PC-3 (cell line): ENCODE data around the gene CCNB2.

Experiments used
- EZH2 ChIP-seq: fragments of 300-600 bp; sonication (generic); IDR thresholded peaks from one replicate; pipeline ENCODE4 v1.6.1; 2017; ENCODE audit warnings: antibody characterized with exemption, mild to moderate bottlenecking, low read length; ENCODE audit not compliant: unreplicated experiment
- EZH2phosphoT487 ChIP-seq: fragments of 300-600 bp; sonication (generic); IDR thresholded peaks from 2 replicates; pipeline ENCODE4 v1.6.1; 2018; ENCODE audit warnings: mild to moderate bottlenecking, antibody characterized with exemption, low read length, borderline replicate concordance
- TF ChIP-seq, protein P1 (sequence below): fragments of 300-600 bp; sonication (generic); conservative IDR thresholded peaks from 2 replicates; pipeline ENCODE4 v1.5.1; 2017; ENCODE audit warnings: antibody characterized with exemption, low read depth, mild to moderate bottlenecking, low read length

DNA sequence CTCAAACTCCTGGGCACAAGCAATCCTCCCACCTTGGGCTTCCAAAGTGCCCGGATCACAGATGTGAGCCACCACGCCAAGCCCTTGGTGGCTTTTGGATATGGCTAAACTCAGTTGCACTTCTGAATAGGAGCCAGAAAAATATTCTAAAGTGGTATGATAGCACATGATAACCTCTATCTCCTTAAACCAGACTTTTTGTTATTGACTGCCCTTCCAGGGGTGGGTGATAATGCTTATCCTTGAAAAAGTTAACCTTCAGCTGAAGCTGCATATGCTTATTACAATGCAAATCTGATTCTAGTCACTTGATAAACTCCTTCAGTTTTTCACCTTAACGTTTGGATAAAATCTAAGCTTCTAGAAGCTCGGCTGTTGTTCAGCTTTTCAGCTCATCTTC is 6.3 kb downstream of the CCNB2 start:
- TF ChIP-seq, protein P1, sequence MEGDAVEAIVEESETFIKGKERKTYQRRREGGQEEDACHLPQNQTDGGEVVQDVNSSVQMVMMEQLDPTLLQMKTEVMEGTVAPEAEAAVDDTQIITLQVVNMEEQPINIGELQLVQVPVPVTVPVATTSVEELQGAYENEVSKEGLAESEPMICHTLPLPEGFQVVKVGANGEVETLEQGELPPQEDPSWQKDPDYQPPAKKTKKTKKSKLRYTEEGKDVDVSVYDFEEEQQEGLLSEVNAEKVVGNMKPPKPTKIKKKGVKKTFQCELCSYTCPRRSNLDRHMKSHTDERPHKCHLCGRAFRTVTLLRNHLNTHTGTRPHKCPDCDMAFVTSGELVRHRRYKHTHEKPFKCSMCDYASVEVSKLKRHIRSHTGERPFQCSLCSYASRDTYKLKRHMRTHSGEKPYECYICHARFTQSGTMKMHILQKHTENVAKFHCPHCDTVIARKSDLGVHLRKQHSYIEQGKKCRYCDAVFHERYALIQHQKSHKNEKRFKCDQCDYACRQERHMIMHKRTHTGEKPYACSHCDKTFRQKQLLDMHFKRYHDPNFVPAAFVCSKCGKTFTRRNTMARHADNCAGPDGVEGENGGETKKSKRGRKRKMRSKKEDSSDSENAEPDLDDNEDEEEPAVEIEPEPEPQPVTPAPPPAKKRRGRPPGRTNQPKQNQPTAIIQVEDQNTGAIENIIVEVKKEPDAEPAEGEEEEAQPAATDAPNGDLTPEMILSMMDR: no peak
- no peak for TF ChIP-seq EZH2
- TF ChIP-seq EZH2phosphoT487: no peak
